Muscle of leg (tissue), 11 donors: Measurements from ENCODE around the gene TTLL6. TPM values are rescaled to one million over a fixed set of nuclear protein-coding genes. Genes with fewer than 3 reads are reported as not detected.

Experiments
- DNase-seq: peaks from one replicate; pipeline ENCODE4 v3.0.0; 2013
- H3K27ac ChIP-seq: one replicate; pipeline ENCODE4 v1.5.1; 2013; ENCODE audit warnings: mild to moderate bottlenecking, low read length, control low read depth
- H3K27me3 ChIP-seq: one replicate; pipeline ENCODE4 v1.6.1; 2013; ENCODE audit warnings: low read length; ENCODE audit not compliant: control insufficient read depth, insufficient read depth
- H3K36me3 ChIP-seq: one replicate; pipeline ENCODE4 v1.6.1; 2013; ENCODE audit warnings: low read length; ENCODE audit not compliant: control insufficient read depth, insufficient read depth
- H3K4me1 ChIP-seq: one replicate; pipeline ENCODE4 v1.6.1; 2013; ENCODE audit warnings: low read length; ENCODE audit not compliant: control insufficient read depth, insufficient read depth
- H3K4me3 ChIP-seq: one replicate; pipeline ENCODE4 v1.5.1; 2013; ENCODE audit warnings: low read length, control low read depth
- H3K9me3 ChIP-seq: replicated peaks from 2 replicates; pipeline ENCODE4 v1.6.1; 2013; ENCODE audit warnings: low read depth, low read length; ENCODE audit not compliant: control insufficient read depth
- WGBS: methylation state at CpG from one replicate; pipeline ENCODE4 v1.1.5; 2013; ENCODE audit warnings: missing lambda C conversion rate; ENCODE audit not compliant: insufficient coverage; 5-methylcytosine and 5-hydroxymethylcytosine counted together
- polyA plus RNA-seq, 8 donors: library from polyadenylated mRNA; unstranded; fragments of 120-200 nt; gene quantifications; one replicate each; pipeline versions ENCODE4 v1.2.1 to v1.2.3, GENCODE V29; 2013; ENCODE audit warnings: inconsistent platforms in 1 of 8, low replicate concordance in 1 of 8; ENCODE audit not compliant: insufficient read length in 8 of 8, insufficient read depth in 1 of 8
- total RNA-seq: library from RNA; stranded (reverse); fragments of 120-200 nt; gene quantifications from one replicate; pipeline ENCODE4 v1.2.4, GENCODE V29; 2013

The TTLL6 gene
- total and polyA plus RNA-seq, 9 donors, result 0.25 to 0.62 TPM; not detected in 7

GRCh38 chr17:48738803-48739526 lies 78.1 kb downstream of the TTLL6 start:
- Histone ChIP-seq H3K36me3 (no peaks in the 10 kb centered on the region), H3K4me3 (no peak overlapping the region), H3K4me1 (peaks cover 7% of the 10 kb centered on the region), H3K27me3 (peaks cover 97% of the 10 kb centered on the region), H3K9me3 (no peaks in the 10 kb centered on the region), H3K27ac (no peak overlapping the region)
- no peak for DNase-seq
- 4% methylated on average over 25 of the region's 37 CpGs for WGBS

- Histone ChIP-seq H3K27ac (no peak overlapping the region), H3K4me1 (peaks cover 8% of the 10 kb centered on the region), H3K4me3 (no peak overlapping the region), H3K36me3 (no peaks in the 10 kb centered on the region), H3K27me3 (peaks cover 97% of the 10 kb centered on the region), H3K9me3 (no peaks in the 10 kb centered on the region)
- no peak for DNase-seq
- 0% methylated on average over 1 of the region's 11 CpGs for WGBS
Measured at GRCh38 chr17:48738424-48738802, 78.6 kb downstream of the TTLL6 start.

DNA sequence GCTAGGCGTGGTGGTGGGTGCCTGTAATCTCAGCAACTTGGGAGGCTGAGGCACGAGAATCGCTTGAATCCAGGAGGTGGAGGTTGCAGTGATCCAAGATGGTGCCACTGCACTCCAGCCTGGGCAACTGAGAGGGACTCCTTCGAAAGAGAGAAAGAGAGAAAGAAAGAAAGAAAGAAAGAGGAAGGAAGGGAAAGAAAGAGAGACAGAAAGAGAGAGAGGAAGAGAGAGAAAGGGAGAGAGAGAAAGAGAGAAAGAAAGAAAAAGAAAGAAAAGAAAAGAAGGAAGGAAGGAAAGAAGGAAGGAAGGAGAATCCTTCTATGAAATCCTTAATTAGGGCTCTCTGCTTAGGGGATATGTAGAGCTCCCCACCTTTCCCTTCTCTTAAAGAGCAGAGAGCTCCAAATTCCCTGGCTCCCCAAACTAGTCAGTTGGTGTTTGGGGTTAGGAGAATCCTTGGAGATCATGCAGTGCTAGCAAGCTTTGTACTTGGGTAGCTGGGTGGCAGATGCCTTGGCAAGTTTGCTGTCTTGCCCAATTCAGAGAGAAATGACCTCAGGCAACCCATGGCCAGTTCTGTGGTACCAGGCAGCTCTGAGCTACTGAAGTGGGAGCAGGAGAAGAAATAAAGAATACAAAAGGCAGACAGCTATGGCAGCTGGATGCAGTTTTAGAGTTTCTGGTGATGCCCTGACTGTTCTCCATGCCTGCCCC lies 79.5 kb downstream of the TTLL6 start:
- Histone ChIP-seq H3K4me1 (peaks cover 15% of the 10 kb centered on the region), H3K27ac (no peak overlapping the region), H3K4me3 (no peak overlapping the region), H3K27me3 (peaks cover 97% of the 10 kb centered on the region), H3K36me3 (no peaks in the 10 kb centered on the region), H3K9me3 (no peaks in the 10 kb centered on the region)
- no peak for DNase-seq
- 45% methylated on average over 4 of the region's 4 CpGs for WGBS

- WGBS, result 8% methylated on average over 6 of the region's 7 CpGs
- no peak overlapping the region for H3K27ac ChIP-seq
- peaks cover 94% of the 10 kb centered on the region for H3K27me3 ChIP-seq
- H3K9me3 ChIP-seq, result no peaks in the 10 kb centered on the region
- DNase-seq, result no peak
- H3K4me3 ChIP-seq, result no peak overlapping the region
- peaks cover 15% of the 10 kb centered on the region for H3K4me1 ChIP-seq
- H3K36me3 ChIP-seq, result no peaks in the 10 kb centered on the region
Measured at GRCh38 chr17:48735062-48735351, 82.0 kb downstream of the TTLL6 start.

GRCh38 chr17:48734333-48735061 lies 82.5 kb downstream of the TTLL6 start:
- DNase-seq, result no peak
- WGBS, result 3% methylated on average over 11 of the region's 14 CpGs

DNA sequence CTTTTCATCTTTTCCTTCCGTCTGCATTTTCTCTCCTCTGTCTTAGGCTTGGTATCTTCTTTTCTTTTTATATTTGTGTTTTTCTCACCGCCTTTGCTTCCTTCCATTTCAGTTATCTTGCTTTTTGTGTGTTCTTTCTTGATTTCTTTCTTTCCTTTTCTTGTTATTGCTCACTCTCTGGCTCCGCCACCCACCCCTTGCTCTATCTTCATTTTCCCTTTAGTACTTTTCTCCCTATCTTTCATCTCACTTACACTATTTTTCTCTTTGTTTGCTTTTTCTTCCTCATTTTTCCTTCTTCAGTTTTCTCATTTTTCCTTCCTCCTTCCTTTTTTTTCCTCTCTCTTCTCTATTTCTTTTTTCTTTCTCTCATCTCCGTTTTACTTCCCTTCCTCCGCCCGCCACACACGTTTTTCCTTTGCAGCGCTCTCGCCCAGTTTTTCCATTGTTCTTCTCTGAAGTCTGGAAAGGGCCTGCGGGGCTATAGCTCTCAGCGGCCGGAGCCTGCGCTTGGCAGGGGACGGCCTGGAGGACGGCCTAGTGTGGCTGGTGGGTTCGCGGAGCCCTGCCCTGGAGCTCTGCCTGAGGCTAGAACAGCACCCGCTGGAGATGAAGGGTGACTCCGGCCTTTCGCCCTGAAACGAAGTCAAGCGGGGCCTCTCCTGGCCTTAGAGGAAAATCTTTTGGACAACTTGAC lies 83.2 kb downstream of the TTLL6 start:
- Histone ChIP-seq H3K4me1 (peaks cover 23% of the 10 kb centered on the region), H3K36me3 (no peaks in the 10 kb centered on the region), H3K27me3 (peaks cover 94% of the 10 kb centered on the region), H3K27ac (no peak overlapping the region), H3K4me3 (no peak overlapping the region), H3K9me3 (no peaks in the 10 kb centered on the region)
- WGBS, result 6% methylated on average over 16 of the region's 22 CpGs
- DNase-seq, result no peak

More at GRCh38 chr17:48734333-48735061, 82.5 kb downstream of the TTLL6 start:
- H3K4me3 ChIP-seq, result no peak overlapping the region
- H3K9me3 ChIP-seq, result no peaks in the 10 kb centered on the region
- peaks cover 16% of the 10 kb centered on the region for H3K4me1 ChIP-seq
- no peak overlapping the region for H3K27ac ChIP-seq
- peaks cover 94% of the 10 kb centered on the region for H3K27me3 ChIP-seq
- no peaks in the 10 kb centered on the region for H3K36me3 ChIP-seq

GRCh38 chr17:48732688-48733629 lies 84.1 kb downstream of the TTLL6 start:
- WGBS, result under 1% methylated on average over 32 of the region's 50 CpGs
- Histone ChIP-seq H3K27ac (no peak overlapping the region), H3K4me1 (peaks cover 31% of the 10 kb centered on the region), H3K27me3 (peaks cover 94% of the 10 kb centered on the region), H3K36me3 (no peaks in the 10 kb centered on the region), H3K4me3 (no peak overlapping the region), H3K9me3 (no peaks in the 10 kb centered on the region)
- no peak for DNase-seq

GRCh38 chr17:48731355-48731754 lies 85.7 kb downstream of the TTLL6 start:
- Histone ChIP-seq H3K4me1 (peaks cover 31% of the 10 kb centered on the region), H3K27me3 (peaks cover 95% of the 10 kb centered on the region)

DNA sequence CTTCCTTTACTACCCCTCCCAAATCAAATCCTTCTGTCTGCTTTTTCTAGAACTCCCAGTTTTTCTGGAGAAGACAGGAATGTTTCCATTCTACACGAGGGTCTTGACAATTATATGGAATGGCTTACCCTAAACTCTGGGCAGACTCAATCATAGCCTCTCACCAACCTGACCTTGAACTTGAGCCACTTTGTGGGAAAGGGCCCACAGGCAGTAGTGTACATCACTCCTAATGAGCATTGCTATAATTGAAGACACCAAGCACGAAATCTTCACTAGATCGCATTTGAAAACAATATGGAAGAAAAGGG lies 86.8 kb downstream of the TTLL6 start:
- WGBS, result no CpG with 5 or more reads among the region's 3 CpGs

More at GRCh38 chr17:48731355-48731754, 85.7 kb downstream of the TTLL6 start:
- Histone ChIP-seq H3K9me3 (no peaks in the 10 kb centered on the region), H3K27ac (no peak overlapping the region), H3K36me3 (no peaks in the 10 kb centered on the region), H3K4me3 (no peak overlapping the region)
- no peak for DNase-seq

More for the DNA sequence above, 86.8 kb downstream of the TTLL6 start:
- Histone ChIP-seq H3K4me1 (peaks cover 36% of the 10 kb centered on the region), H3K27me3 (peaks cover 95% of the 10 kb centered on the region), H3K4me3 (no peak overlapping the region), H3K36me3 (no peaks in the 10 kb centered on the region), H3K9me3 (no peaks in the 10 kb centered on the region), H3K27ac (no peak overlapping the region)
- no peak for DNase-seq
